Measurements from ENCODE around the gene OR8K5. TPM values are rescaled to one million over a fixed set of nuclear protein-coding genes. Genes with fewer than 3 reads are reported as not detected.

Gene OR8K5
- total and polyA plus RNA-seq, 2 donors from 2014 or later, result not detected

- H3K4me3 ChIP-seq (ENCODE audit: low read length in 3 of 3), result no peak overlapping the region
- no peak for DNase-seq
- H3K9me3 ChIP-seq (ENCODE audit: control insufficient read depth in 2 of 3, insufficient read depth in 1 of 3, low read length in 3 of 3), result peaks cover 0 to 3% (median 3%) of the 10 kb centered on the region in 3 donors
- no peak overlapping the region for H3K9ac ChIP-seq (ENCODE audit: low read length in 3 of 3)
- no peaks in the 10 kb centered on the region for H3K4me1 ChIP-seq (ENCODE audit: control insufficient read depth in 2 of 3, insufficient read depth in 2 of 3, low read depth in 1 of 3, low read length in 3 of 3)
- no peaks in the 10 kb centered on the region for H3K27me3 ChIP-seq (ENCODE audit: control insufficient read depth, insufficient read depth, low read length)
- H3K27ac ChIP-seq (ENCODE audit: low read depth in 2 of 2, low read length in 2 of 2), result no peak overlapping the region
- no peak for TF ChIP-seq CTCF (IDR thresholded peaks at IDR 0.05; ENCODE audit: borderline replicate concordance, extremely low read depth, insufficient read depth)
- FAIRE-seq, result no peak
- intact Hi-C loops (cut with DNase I), result no loop called here
- no peaks in the 10 kb centered on the region for H3K36me3 ChIP-seq (ENCODE audit: control insufficient read depth in 2 of 3, insufficient read depth in 3 of 3, low read length in 3 of 3)
Observed at GRCh38 chr11:56188602-56189001, 28.5 kb upstream of the OR8K5 start.

GRCh38 chr11:56183459-56183858, 23.3 kb upstream of the OR8K5 start:
- FAIRE-seq (no peak), DNase-seq (no peak)
- H3K4me3 ChIP-seq (ENCODE audit: low read length in 3 of 3), result no peak overlapping the region
- no peaks in the 10 kb centered on the region for H3K27me3 ChIP-seq (ENCODE audit: control insufficient read depth, insufficient read depth, low read length)
- H3K9ac ChIP-seq (ENCODE audit: low read length in 3 of 3), result no peak overlapping the region
- H3K4me1 ChIP-seq (ENCODE audit: control insufficient read depth in 2 of 3, insufficient read depth in 2 of 3, low read depth in 1 of 3, low read length in 3 of 3), result no peaks in the 10 kb centered on the region
- no peak overlapping the region for H3K27ac ChIP-seq (ENCODE audit: low read depth in 2 of 2, low read length in 2 of 2)
- no peaks in the 10 kb centered on the region for H3K9me3 ChIP-seq (ENCODE audit: control insufficient read depth in 2 of 3, insufficient read depth in 1 of 3, low read length in 3 of 3)
- no peaks in the 10 kb centered on the region for H3K36me3 ChIP-seq (ENCODE audit: control insufficient read depth in 2 of 3, insufficient read depth in 3 of 3, low read length in 3 of 3)
- intact Hi-C loops (cut with DNase I), result no loop called here
- TF ChIP-seq CTCF (IDR thresholded peaks at IDR 0.05; ENCODE audit: borderline replicate concordance, extremely low read depth, insufficient read depth), result no peak

- no peak for DNase-seq
- Histone ChIP-seq H3K36me3 (ENCODE audit: control insufficient read depth in 2 of 3, insufficient read depth in 3 of 3, low read length in 3 of 3) (no peaks in the 10 kb centered on the region), H3K4me3 (ENCODE audit: low read length in 3 of 3) (no peak within 1 kb of the TSS), H3K9ac (ENCODE audit: low read length in 3 of 3) (no peak within 1 kb of the TSS), H3K9me3 (ENCODE audit: control insufficient read depth in 2 of 3, insufficient read depth in 1 of 3, low read length in 3 of 3) (peaks cover 0 to 2% (median 0%) of the 10 kb centered on the region in 3 donors), H3K27me3 (ENCODE audit: control insufficient read depth, insufficient read depth, low read length) (no peaks in the 10 kb centered on the region), H3K27ac (ENCODE audit: low read depth in 2 of 2, low read length in 2 of 2) (no peak within 1 kb of the TSS), H3K4me1 (ENCODE audit: control insufficient read depth in 2 of 3, insufficient read depth in 2 of 3, low read depth in 1 of 3, low read length in 3 of 3) (no peaks in the 10 kb centered on the region)
- no peak for TF ChIP-seq CTCF (IDR thresholded peaks at IDR 0.05; ENCODE audit: borderline replicate concordance, extremely low read depth, insufficient read depth)
- FAIRE-seq, result no peak
- intact Hi-C loops (cut with DNase I), result no loop called here
Observed at GRCh38 chr11:56176318-56176717, 16.2 kb upstream of the OR8K5 start, which contains the start of gene OR5J2. TSS of gene OR5J2 (plus strand) at chr11:56176618. CDS start at chr11:56176618, 0 bp downstream.

- H3K9ac ChIP-seq (ENCODE audit: low read length in 3 of 3), result no peak overlapping the region
- no peaks in the 10 kb centered on the region for H3K36me3 ChIP-seq (ENCODE audit: control insufficient read depth in 2 of 3, insufficient read depth in 3 of 3, low read length in 3 of 3)
- no peak overlapping the region for H3K27ac ChIP-seq (ENCODE audit: low read depth in 2 of 2, low read length in 2 of 2)
- intact Hi-C loops (cut with DNase I), result no loop called here
- H3K27me3 ChIP-seq (ENCODE audit: control insufficient read depth, insufficient read depth, low read length), result no peaks in the 10 kb centered on the region
- FAIRE-seq, result no peak
- TF ChIP-seq CTCF (IDR thresholded peaks at IDR 0.05; ENCODE audit: borderline replicate concordance, extremely low read depth, insufficient read depth), result no peak
- H3K4me1 ChIP-seq (ENCODE audit: control insufficient read depth in 2 of 3, insufficient read depth in 2 of 3, low read depth in 1 of 3, low read length in 3 of 3), result no peaks in the 10 kb centered on the region
- peak in 1 of 5 donors; percentile 0 for DNase-seq
- peaks cover 0 to 2% (median 0%) of the 10 kb centered on the region in 3 donors for H3K9me3 ChIP-seq (ENCODE audit: control insufficient read depth in 2 of 3, insufficient read depth in 1 of 3, low read length in 3 of 3)
- no peak overlapping the region for H3K4me3 ChIP-seq (ENCODE audit: low read length in 3 of 3)
Observed at GRCh38 chr11:56172256-56172830, 12.2 kb upstream of the OR8K5 start.
